DOHH2 (cell line): ENCODE data around the gene SYAP1.
"Not testable (repeated sequence)": the region's sequence is repeated elsewhere in the genome, so short reads cannot be mapped to it uniquely, and the experiment has no call there.

Source experiments
- CTCF ChIP-seq: fragments of 200-600 bp; sonication (generic); IDR thresholded peaks from one replicate; pipeline ENCODE4 v1.5.1; 2014; ENCODE audit warnings: antibody characterized with exemption, mild to moderate bottlenecking, low read depth, low read length; ENCODE audit not compliant: poor library complexity, severe bottlenecking
- EZH2phosphoT487 ChIP-seq: fragments of 200-600 bp; sonication (generic); IDR thresholded peaks from 2 replicates; pipeline ENCODE4 v1.6.1; 2017; ENCODE audit warnings: borderline replicate concordance, mild to moderate bottlenecking, antibody characterized with exemption, low read length, moderate library complexity, mixed read lengths

- TF ChIP-seq CTCF, EZH2phosphoT487: not testable (repeated sequence)
Observed at GRCh38 chrX:16761500-16761899, 42.1 kb downstream of the SYAP1 start.
